ENCODE measurements around the gene TMEM263. TPM values are rescaled to one million over a fixed set of nuclear protein-coding genes. Genes with fewer than 3 reads are reported as not detected.

The TMEM263 gene
- total and polyA plus RNA-seq, 9 of the 15 experiments (the other 6 are each of a cell fraction or from before 2014, with no cell fraction given) = 12.6 to 36.7 (median 24.4) TPM

DNA sequence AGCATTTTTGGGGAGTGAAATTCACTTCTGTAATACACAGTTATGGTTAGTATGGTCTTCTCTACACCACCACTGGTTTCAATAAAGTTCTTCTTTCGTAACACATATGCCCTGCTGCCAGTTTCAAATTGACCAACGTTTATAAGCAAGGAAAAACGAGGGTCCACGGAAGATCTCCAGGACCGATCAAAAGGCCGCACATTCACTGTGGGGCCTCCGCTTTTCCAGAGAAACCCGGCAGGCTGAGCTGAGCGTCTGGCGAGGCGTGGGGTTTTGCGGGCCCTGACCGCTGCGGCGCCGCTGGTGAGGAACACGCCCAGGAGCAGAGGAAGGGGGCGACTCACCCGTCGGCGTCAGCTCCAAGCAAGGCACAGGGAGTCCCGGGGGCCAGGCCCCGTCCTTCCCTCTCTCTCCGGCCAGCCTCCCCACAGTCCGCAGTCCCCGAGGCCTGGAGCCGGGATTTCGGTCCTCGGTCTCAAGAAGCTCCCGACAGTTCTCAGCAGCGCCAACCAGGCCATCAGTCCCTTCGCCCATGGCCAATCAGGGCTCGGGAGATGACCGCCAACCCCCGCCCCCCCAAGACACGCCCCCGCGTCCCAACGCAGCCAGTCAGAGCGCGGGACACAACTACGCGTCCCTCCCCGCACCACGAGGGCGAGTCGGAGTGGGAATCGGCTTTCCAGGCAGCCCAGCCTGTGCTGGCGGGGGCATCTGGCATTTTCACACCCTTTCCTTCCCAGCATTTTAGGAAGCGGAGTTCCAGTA lies 31.1 kb downstream of the TMEM263 start, which contains the start of gene MTERF2 (continued):
- TF ChIP-seq TEAD4 (IDR thresholded peaks at IDR 0.05; ENCODE audit: low read length) (no peak), TEAD4 (CRISPR knock-in tag; IDR thresholded peaks at IDR 0.05; ENCODE audit: borderline replicate concordance) (no peak), HDAC1 (IDR thresholded peaks at IDR 0.05) (peak in 1 of 2 experiments; percentile 58; a peak in 2 of 4 replicates), PRMT5 (CRISPR knock-in tag; IDR thresholded peaks at IDR 0.05) (no peak), ZNF282 (CRISPR knock-in tag; IDR thresholded peaks at IDR 0.05) (no peak), ARID2 (IDR thresholded peaks at IDR 0.05) (no peak), SPI1 (IDR thresholded peaks at IDR 0.05; ENCODE audit: borderline replicate concordance, low read depth, low read length) (no peak), RHOXF2B (CRISPR knock-in tag; conservative IDR thresholded peaks at IDR 0.05) (no peak), RBM17 (IDR thresholded peaks at IDR 0.05; ENCODE audit: borderline replicate concordance, low read depth, low read length) (no peak), ZKSCAN3 (CRISPR knock-in tag; IDR thresholded peaks at IDR 0.05) (no peak), MBD1 (CRISPR knock-in tag; IDR thresholded peaks at IDR 0.05) (no peak), MCM5 (IDR thresholded peaks at IDR 0.05; ENCODE audit: low read depth) (no peak), ZNF197 (CRISPR knock-in tag; IDR thresholded peaks at IDR 0.05; ENCODE audit: low read depth) (no peak), CSDE1 (IDR thresholded peaks at IDR 0.05) (no peak), ZC3H8 (IDR thresholded peaks at IDR 0.05) (no peak)
- TF ChIP-seq, protein P1, sequence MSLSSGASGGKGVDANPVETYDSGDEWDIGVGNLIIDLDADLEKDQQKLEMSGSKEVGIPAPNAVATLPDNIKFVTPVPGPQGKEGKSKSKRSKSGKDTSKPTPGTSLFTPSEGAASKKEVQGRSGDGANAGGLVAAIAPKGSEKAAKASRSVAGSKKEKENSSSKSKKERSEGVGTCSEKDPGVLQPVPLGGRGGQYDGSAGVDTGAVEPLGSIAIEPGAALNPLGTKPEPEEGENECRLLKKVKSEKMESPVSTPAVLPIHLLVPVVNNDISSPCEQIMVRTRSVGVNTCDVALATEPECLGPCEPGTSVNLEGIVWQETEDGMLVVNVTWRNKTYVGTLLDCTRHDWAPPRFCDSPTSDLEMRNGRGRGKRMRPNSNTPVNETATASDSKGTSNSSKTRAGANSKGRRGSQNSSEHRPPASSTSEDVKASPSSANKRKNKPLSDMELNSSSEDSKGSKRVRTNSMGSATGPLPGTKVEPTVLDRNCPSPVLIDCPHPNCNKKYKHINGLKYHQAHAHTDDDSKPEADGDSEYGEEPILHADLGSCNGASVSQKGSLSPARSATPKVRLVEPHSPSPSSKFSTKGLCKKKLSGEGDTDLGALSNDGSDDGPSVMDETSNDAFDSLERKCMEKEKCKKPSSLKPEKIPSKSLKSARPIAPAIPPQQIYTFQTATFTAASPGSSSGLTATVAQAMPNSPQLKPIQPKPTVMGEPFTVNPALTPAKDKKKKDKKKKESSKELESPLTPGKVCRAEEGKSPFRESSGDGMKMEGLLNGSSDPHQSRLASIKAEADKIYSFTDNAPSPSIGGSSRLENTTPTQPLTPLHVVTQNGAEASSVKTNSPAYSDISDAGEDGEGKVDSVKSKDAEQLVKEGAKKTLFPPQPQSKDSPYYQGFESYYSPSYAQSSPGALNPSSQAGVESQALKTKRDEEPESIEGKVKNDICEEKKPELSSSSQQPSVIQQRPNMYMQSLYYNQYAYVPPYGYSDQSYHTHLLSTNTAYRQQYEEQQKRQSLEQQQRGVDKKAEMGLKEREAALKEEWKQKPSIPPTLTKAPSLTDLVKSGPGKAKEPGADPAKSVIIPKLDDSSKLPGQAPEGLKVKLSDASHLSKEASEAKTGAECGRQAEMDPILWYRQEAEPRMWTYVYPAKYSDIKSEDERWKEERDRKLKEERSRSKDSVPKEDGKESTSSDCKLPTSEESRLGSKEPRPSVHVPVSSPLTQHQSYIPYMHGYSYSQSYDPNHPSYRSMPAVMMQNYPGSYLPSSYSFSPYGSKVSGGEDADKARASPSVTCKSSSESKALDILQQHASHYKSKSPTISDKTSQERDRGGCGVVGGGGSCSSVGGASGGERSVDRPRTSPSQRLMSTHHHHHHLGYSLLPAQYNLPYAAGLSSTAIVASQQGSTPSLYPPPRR (CRISPR knock-in tag; IDR thresholded peaks at IDR 0.05; ENCODE audit: borderline replicate concordance) = no peak
- TF ChIP-seq, protein P2, sequence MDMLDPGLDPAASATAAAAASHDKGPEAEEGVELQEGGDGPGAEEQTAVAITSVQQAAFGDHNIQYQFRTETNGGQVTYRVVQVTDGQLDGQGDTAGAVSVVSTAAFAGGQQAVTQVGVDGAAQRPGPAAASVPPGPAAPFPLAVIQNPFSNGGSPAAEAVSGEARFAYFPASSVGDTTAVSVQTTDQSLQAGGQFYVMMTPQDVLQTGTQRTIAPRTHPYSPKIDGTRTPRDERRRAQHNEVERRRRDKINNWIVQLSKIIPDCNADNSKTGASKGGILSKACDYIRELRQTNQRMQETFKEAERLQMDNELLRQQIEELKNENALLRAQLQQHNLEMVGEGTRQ (CRISPR knock-in tag; IDR thresholded peaks at IDR 0.05) = peak; percentile 42; the same call in 1 of the 2 replicates
- TF ChIP-seq, protein P3, sequence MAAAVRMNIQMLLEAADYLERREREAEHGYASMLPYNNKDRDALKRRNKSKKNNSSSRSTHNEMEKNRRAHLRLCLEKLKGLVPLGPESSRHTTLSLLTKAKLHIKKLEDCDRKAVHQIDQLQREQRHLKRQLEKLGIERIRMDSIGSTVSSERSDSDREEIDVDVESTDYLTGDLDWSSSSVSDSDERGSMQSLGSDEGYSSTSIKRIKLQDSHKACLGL (CRISPR knock-in tag; IDR thresholded peaks at IDR 0.05; ENCODE audit: borderline replicate concordance, poor library complexity, severe bottlenecking) = no peak
- TF ChIP-seq, protein P4, sequence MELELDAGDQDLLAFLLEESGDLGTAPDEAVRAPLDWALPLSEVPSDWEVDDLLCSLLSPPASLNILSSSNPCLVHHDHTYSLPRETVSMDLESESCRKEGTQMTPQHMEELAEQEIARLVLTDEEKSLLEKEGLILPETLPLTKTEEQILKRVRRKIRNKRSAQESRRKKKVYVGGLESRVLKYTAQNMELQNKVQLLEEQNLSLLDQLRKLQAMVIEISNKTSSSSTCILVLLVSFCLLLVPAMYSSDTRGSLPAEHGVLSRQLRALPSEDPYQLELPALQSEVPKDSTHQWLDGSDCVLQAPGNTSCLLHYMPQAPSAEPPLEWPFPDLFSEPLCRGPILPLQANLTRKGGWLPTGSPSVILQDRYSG (tag; conservative IDR thresholded peaks at IDR 0.05; ENCODE audit: low read depth) = no peak
